ENCODE results near the gene DEFB132. TPM values are rescaled to one million over a fixed set of nuclear protein-coding genes. Genes with fewer than 3 reads are reported as not detected.

DEFB132 gene
- total and polyA plus RNA-seq, 7 donors: not detected

- intact Hi-C loops (cut with DNase I): loop anchor here in 1 of 2 donors (10.0 kb wide), 1 partner anchor 59 kb away; no protein-coding TSS in a partner anchor
- ATAC-seq (no peak), DNase-seq (no peak)
- H3K27me3 ChIP-seq (ENCODE audit: insufficient read depth in 3 of 3, low read length in 2 of 3): no peaks in the 10 kb centered on the region
- H3K4me3 ChIP-seq: no peak overlapping the region
- H3K4me1 ChIP-seq: no peaks in the 10 kb centered on the region
- no peaks in the 10 kb centered on the region for H3K9me3 ChIP-seq
- peaks cover 2 to 13% of the 10 kb centered on the region in 2 donors for H3K36me3 ChIP-seq (ENCODE audit: insufficient read depth in 1 of 2, low read depth in 1 of 2)
- no peak overlapping the region for H3K27ac ChIP-seq
- no peak for TF ChIP-seq CTCF (IDR thresholded peaks at IDR 0.05)
- 82 to 85% (median 83%) methylated on average over 7 of the region's 7 CpGs for WGBS, 3 donors
These were observed 18.3 kb downstream of the DEFB132 start for GRCh38 chr20:275791-276190.

DNA sequence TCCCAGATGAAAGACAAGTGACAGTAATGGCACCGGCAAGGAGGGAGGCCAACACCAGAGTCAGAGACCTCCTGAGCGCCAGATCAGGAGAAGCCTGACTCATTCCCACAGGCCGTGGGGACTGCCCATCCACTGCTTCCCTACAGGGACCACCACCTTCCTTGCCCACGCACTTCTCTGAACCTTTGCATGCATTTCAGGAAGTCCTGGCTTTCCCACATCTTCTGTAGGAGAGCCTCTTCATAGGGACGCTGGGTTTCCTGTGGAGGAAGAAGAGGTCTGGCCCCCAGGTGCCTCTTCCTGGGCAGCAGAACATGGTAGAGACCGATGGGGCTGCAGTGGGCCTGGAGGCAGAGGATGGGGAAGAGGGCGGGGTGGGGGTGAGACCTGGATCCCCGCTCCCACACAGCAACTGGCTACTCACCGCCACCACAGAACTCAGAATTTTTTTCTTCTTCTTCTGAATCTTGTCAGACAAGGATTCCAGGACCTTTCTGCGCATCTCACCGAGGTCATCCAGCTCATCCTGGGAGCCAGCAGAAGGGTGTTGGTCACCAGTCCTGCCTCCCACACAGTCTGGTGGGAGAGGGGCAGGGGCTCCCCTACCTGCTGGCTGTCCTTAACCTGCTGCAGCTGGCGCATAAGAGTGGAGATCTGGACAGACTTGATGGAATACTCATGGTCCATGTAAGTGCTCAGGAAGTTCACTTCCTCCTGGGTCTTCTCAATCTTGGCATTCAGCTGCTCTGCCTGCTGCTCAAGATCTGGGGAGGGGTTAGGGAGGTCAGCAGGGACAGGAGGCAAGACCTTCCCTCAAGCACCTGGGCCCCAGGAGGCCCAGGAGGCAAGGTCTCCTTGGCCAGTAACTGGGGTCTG, 19.3 kb downstream of the DEFB132 start:
- H3K4me1 ChIP-seq: no peaks in the 10 kb centered on the region
- no peak for TF ChIP-seq CTCF (IDR thresholded peaks at IDR 0.05)
- no peak for ATAC-seq
- H3K27ac ChIP-seq: no peak overlapping the region
- no peak overlapping the region for H3K4me3 ChIP-seq
- H3K9me3 ChIP-seq: no peaks in the 10 kb centered on the region
- no peaks in the 10 kb centered on the region for H3K27me3 ChIP-seq (ENCODE audit: insufficient read depth in 3 of 3, low read length in 2 of 3)
- WGBS, 3 donors: 92 to 95% (median 95%) methylated on average over 12 of the region's 12 CpGs
- peaks cover 0 to 13% of the 10 kb centered on the region in 2 donors for H3K36me3 ChIP-seq (ENCODE audit: insufficient read depth in 1 of 2, low read depth in 1 of 2)
- DNase-seq: no peak
- intact Hi-C loops (cut with DNase I): loop anchor here in 1 of 2 donors (10.0 kb wide), 1 partner anchor 58 kb away; no protein-coding TSS in a partner anchor

GRCh38 chr20:277496-277781, 19.9 kb downstream of the DEFB132 start:
- Histone ChIP-seq H3K4me1 (no peaks in the 10 kb centered on the region), H3K36me3 (ENCODE audit: insufficient read depth in 1 of 2, low read depth in 1 of 2) (peaks cover 0 to 18% of the 10 kb centered on the region in 2 donors), H3K9me3 (no peaks in the 10 kb centered on the region), H3K4me3 (no peak overlapping the region), H3K27me3 (ENCODE audit: insufficient read depth in 3 of 3, low read length in 2 of 3) (no peaks in the 10 kb centered on the region), H3K27ac (no peak overlapping the region)
- ATAC-seq (no peak), DNase-seq (no peak)
- intact Hi-C loops (cut with DNase I): loop anchor here in 1 of 2 donors (10.0 kb wide), 1 partner anchor 57 kb away; no protein-coding TSS in a partner anchor
- TF ChIP-seq CTCF (IDR thresholded peaks at IDR 0.05): no peak
- WGBS, 3 donors: 25 to 54% (median 45%) methylated on average over 2 to 3 of the region's 3 CpGs

GRCh38 chr20:278181-278580, 20.7 kb downstream of the DEFB132 start:
- Histone ChIP-seq H3K4me3 (no peak overlapping the region), H3K27me3 (ENCODE audit: insufficient read depth in 3 of 3, low read length in 2 of 3) (no peaks in the 10 kb centered on the region), H3K4me1 (no peaks in the 10 kb centered on the region), H3K36me3 (ENCODE audit: insufficient read depth in 1 of 2, low read depth in 1 of 2) (peaks cover 0 to 18% of the 10 kb centered on the region in 2 donors), H3K9me3 (no peaks in the 10 kb centered on the region), H3K27ac (no peak overlapping the region)
- DNase-seq: no peak
- ATAC-seq: no peak
- whole genome bisulfite sequencing, 3 donors: 77 to 86% (median 83%) methylated on average over 5 of the region's 5 CpGs
- TF ChIP-seq CTCF (IDR thresholded peaks at IDR 0.05): no peak
- intact Hi-C loops (cut with DNase I): loop anchor here in 1 of 2 donors (10.0 kb wide), 1 partner anchor 57 kb away; no protein-coding TSS in a partner anchor
